GM21825 (cell line): ENCODE measurements around the gene FBRSL1.
"Not testable (repeated sequence)": the region's sequence is repeated elsewhere in the genome, so short reads cannot be mapped to it uniquely, and the experiment has no call there.

Experiments
- ATAC-seq: cut with Tn5 transposase; IDR thresholded peaks from one replicate; pipeline ENCODE4 v1.9.1; 2021; ENCODE audit warnings: mild to moderate bottlenecking, moderate library complexity; ENCODE audit not compliant: unreplicated experiment

The FBRSL1 gene

DNA sequence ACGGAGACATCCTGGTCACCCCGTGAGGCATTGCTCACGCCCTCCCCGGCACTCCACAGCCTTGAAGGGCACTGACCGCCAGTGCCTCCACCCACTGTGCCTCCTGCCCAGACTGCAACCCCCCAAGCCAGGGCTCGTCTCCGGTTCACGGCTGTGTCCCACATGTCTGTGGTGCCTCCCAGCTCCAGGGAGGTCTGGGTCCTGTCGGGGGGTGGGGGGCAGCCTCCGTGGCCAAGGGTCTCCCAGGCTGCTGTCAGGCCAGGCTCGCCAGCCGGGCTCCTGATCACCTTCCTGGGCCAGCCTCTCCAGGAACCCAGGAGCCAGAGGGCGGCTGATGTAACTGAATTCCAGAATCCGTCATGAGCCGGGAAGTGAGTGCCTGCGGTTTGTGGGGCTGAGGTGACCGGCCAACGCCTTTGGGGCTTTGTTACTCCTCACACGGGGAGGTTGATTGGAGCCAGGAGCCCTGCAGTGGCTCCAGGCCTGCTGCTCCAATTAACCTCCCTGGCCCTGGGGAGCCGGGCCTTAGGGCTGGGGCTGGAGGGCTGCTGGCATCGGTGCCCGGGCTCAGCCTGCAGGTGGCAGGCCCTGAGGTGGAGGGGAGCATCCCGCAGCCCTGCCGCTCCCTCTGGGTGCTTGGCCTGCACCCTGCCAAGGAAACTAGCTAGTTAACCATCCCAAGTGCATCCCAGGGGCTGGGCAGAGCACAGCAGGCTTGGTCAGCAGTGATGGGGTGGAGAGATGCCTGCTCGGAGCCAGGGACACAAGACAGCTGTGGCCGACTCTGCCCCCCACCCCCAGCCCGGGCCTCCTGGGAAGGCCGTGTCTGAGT lies 36.4 kb upstream of the FBRSL1 start:
- ATAC-seq = no peak

GRCh38 chr12:132454193-132454932 lies 35.6 kb upstream of the FBRSL1 start:
- ATAC-seq = no peak

- ATAC-seq = no peak
Measured at GRCh38 chr12:132454933-132455418, 35.0 kb upstream of the FBRSL1 start.

DNA sequence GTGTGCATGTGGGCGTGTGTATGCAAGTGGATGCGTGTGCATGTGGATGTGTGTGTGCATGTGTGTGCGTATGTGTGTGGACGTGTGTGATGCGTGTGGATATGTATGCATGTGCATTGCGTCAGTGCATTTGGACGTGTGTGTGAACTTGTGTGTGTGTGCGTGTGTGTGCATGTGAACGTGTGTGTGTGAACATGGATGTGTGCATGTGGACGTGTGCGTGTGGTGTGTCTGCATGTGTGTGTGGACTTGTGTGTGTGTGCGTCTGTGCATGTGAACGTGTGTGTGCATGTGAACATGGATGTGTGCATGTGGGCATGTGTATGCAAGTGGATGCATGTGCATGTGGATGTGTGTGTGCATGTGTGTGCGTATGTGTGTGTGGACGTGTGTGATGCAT lies 34.4 kb upstream of the FBRSL1 start:
- no peak for ATAC-seq

- no peak for ATAC-seq
Measured at GRCh38 chr12:132456186-132456943, 33.6 kb upstream of the FBRSL1 start.

GRCh38 chr12:132456944-132457495 lies 32.9 kb upstream of the FBRSL1 start:
- no peak for ATAC-seq

GRCh38 chr12:132458441-132458840 lies 31.5 kb upstream of the FBRSL1 start:
- ATAC-seq = no peak

GRCh38 chr12:132458846-132459641 lies 30.9 kb upstream of the FBRSL1 start:
- ATAC-seq = no peak

- ATAC-seq = no peak
Measured at GRCh38 chr12:132460571-132460970, 29.4 kb upstream of the FBRSL1 start.

- ATAC-seq = no peak
Measured at GRCh38 chr12:132461526-132461925, 28.4 kb upstream of the FBRSL1 start.

- no peak for ATAC-seq
Measured at GRCh38 chr12:132462788-132463187, 27.2 kb upstream of the FBRSL1 start.

GRCh38 chr12:132463284-132463924 lies 26.5 kb upstream of the FBRSL1 start:
- not testable (repeated sequence) for ATAC-seq

GRCh38 chr12:132464304-132464703 lies 25.6 kb upstream of the FBRSL1 start:
- not testable (repeated sequence) for ATAC-seq

DNA sequence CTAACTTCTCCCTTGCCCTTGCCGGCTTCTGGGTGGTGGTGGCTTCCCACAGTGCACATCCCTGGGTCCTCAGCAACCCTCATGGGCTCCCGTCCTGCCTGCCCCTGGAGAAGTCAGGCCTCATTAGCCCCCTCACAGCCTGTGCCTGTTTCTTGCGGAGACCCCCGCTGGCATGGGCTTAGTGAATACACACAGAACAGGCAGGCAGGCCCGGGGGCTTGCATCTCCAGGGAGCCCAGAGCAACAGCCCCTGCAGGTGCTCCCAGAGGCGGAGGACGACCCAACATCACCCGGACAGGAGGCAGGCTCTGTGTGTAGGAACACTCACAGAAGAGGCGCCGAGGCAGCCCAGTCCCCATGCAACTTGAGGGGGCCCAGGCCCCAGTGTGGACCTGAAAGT lies 25.1 kb upstream of the FBRSL1 start:
- no peak for ATAC-seq

DNA sequence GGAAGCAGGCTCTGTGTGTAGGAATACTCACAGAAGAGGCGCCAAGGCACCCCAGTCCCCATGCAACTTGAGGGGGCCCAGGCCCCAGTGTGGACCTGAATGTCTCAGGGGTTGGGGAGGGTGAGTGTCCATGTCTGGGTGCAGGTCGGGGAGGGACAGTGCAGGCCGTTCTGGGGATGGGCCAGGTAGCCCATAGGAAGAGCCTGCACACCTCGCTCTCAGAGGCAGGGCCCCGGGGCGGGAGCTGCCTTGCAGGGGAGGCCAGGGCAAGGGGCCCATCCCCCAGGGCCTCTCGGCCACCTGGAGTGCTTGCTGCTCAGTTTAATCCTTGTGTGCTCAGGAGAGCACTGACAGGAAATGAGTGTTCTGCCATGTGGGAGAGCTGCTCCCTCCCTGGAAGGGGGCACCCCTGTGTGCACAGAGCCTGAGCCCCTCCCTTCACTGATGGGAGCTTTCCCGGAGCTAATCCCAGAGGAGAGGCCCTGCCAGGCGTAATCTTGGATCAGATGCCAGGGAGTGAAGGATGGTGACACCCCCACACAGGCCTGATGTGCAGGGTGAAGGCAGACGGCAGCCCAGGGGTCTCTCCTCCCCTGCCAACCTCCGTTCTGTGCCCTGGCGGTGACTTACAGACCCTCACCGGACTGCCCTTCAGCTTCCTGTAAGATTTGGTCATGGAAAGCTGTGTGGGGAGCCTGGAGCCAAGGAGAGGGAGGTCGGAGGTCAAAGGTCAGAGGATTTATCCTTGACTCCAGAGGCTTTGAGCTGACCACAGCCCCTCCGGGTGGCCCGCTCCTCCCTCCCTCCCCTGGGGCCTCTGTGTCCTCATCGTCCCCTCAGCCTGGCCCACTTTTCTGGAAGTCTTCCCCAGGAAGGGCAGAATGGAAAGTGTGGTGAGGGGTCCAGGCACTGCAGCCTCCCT lies 24.4 kb upstream of the FBRSL1 start:
- no peak for ATAC-seq

- ATAC-seq = no peak
Measured at GRCh38 chr12:132466241-132467201, 23.4 kb upstream of the FBRSL1 start.

DNA sequence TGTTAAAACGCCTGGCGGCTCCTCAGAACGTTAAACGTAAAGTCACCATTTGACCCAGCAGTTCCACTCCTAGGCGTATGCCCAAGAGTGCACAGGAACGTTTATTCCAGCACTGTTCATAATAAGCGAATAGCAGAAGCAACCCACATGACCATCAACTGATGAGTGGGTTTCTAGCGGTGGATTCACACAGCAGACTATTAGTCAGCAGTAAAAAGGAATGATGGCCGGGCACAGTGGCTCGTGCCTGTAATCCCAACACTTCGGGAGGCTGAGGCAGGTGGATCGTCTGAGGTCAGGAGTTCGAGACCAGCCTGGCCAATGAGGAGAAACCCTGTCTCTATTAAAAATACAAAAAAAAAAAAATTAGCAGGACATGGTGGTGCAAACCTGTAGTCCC lies 22.4 kb upstream of the FBRSL1 start:
- no peak for ATAC-seq

DNA sequence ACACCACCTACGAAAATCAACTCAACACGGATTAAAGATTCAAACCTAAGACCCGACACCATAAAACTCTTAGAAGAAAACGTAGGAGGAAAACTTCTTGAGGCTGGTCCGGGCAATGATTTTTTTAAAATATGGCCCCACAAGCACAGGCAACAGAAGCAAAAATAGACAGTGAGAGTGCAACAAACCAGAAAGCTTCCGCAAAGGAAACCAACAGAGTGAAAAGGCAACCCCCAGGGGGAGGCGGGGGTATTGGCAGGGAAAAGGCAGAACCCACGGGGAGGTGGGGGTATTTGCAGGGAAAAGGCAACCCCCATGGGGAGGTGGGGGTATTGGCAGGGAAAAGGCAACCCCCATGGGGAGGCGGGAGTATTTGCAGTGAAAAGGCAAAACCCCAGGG lies 20.5 kb upstream of the FBRSL1 start:
- ATAC-seq = no peak
